Stimulated activated CD8-positive, alpha-beta memory T cell treated with anti-CD3 and anti-CD28 coated beads, Interleukin-12 subunit alpha, Interleukin-12 subunit beta, amount 100 ng/mL, for 1 hour (primary cell): ENCODE measurements around the gene EFCAB11.
"Not testable (repeated sequence)": the region's sequence is repeated elsewhere in the genome, so short reads cannot be mapped to it uniquely, and the experiment has no call there.

Experiments
- DNase-seq: peaks from one replicate; pipeline ENCODE4 v3.0.0-alpha.2; 2020; ENCODE audit warnings: low read depth

Gene EFCAB11

GRCh38 chr14:89911010-89911919 lies 43.3 kb downstream of the EFCAB11 start:
- no peak for DNase-seq

- no peak for DNase-seq
These were observed 43.9 kb downstream of the EFCAB11 start for GRCh38 chr14:89910691-89911009.

GRCh38 chr14:89909586-89909985 lies 44.9 kb downstream of the EFCAB11 start:
- no peak for DNase-seq

- DNase-seq, result no peak
These were observed 45.6 kb downstream of the EFCAB11 start for GRCh38 chr14:89908712-89909450.

GRCh38 chr14:89907655-89908054 lies 46.9 kb downstream of the EFCAB11 start:
- DNase-seq, result no peak

- DNase-seq, result no peak
These were observed 48.5 kb downstream of the EFCAB11 start for GRCh38 chr14:89906000-89906399.

- no peak for DNase-seq
These were observed 51.1 kb downstream of the EFCAB11 start for GRCh38 chr14:89903340-89903952.

- no peak for DNase-seq
These were observed 51.6 kb downstream of the EFCAB11 start for GRCh38 chr14:89902881-89903280.

- no peak for DNase-seq
These were observed 53.7 kb downstream of the EFCAB11 start for GRCh38 chr14:89900802-89901201.

- no peak for DNase-seq
These were observed 54.4 kb downstream of the EFCAB11 start for GRCh38 chr14:89899917-89900663.

- no peak for DNase-seq
These were observed 55.2 kb downstream of the EFCAB11 start for GRCh38 chr14:89899291-89899690.

GRCh38 chr14:89893388-89893787 lies 61.1 kb downstream of the EFCAB11 start:
- DNase-seq, result not testable (repeated sequence)

- DNase-seq, result no peak
These were observed 61.6 kb downstream of the EFCAB11 start for GRCh38 chr14:89892953-89893352.

GRCh38 chr14:89891721-89892120 lies 62.8 kb downstream of the EFCAB11 start:
- DNase-seq, result not testable (repeated sequence)

- DNase-seq, result no peak
These were observed 63.5 kb downstream of the EFCAB11 start for GRCh38 chr14:89891055-89891454.

- DNase-seq, result no peak
These were observed 63.9 kb downstream of the EFCAB11 start for GRCh38 chr14:89890589-89890988.

GRCh38 chr14:89889626-89890025 lies 64.9 kb downstream of the EFCAB11 start:
- no peak for DNase-seq

- no peak for DNase-seq
These were observed 69.8 kb downstream of the EFCAB11 start for GRCh38 chr14:89884761-89885160.

GRCh38 chr14:89881839-89882238 lies 72.7 kb downstream of the EFCAB11 start:
- no peak for DNase-seq

- DNase-seq, result not testable (repeated sequence)
These were observed 80.4 kb downstream of the EFCAB11 start for GRCh38 chr14:89874091-89874490.

- DNase-seq, result no peak
These were observed 84.2 kb downstream of the EFCAB11 start for GRCh38 chr14:89870316-89870715.

GRCh38 chr14:89869606-89870005 lies 84.9 kb downstream of the EFCAB11 start:
- DNase-seq, result no peak
